IMR-90 (cell line): Measurements from ENCODE around the gene FEZF2. TPM values are rescaled to one million over a fixed set of nuclear protein-coding genes. Genes with fewer than 3 reads are reported as not detected.
A peak's percentile ranks its signal among the peaks of the same experiment; 100 is the strongest.

ENCODE experiments used
- ATAC-seq: fragments of 200-7000 bp; cut with Tn5 transposase; 2 replicates; pipeline ENCODE4 v1.9.1; 2020; ENCODE audit warnings: low read depth, mild to moderate bottlenecking, moderate library complexity
- BruUV-seq: library from RNA; stranded (reverse); fragments of 400-500 nt; replicated peaks from 2 replicates; lab custom pipeline; 2021; lab: Mats Ljungman, UMichigan
- CTCF ChIA-PET: fragments of 300-600 bp; formaldehyde crosslinking; extraction: SDS; loops from one replicate; lab custom pipeline; 2021; ENCODE audit warnings: antibody characterized with exemption; lab: Yijun Ruan, JAX
- POLR2A ChIA-PET: fragments of 300-600 bp; sonication (Branson Sonifier 250); formaldehyde crosslinking; loops from one replicate; lab custom pipeline; 2022; ENCODE audit warnings: antibody characterized with exemption; ENCODE audit not compliant: unreplicated experiment; lab: Charles Lee
- DNase-seq: peaks from one replicate; pipeline ENCODE4 v3.0.0; 2013
- H2AFZ ChIP-seq: replicated peaks from 2 replicates; pipeline ENCODE3; 2013; ENCODE audit warnings: low read length, mild to moderate bottlenecking; ENCODE audit not compliant: poor library complexity
- H2AK5ac ChIP-seq: 2 replicates; pipeline ENCODE4 v1.6.1; 2013; ENCODE audit warnings: low read depth, low read length, inconsistent platforms
- H2AK9ac ChIP-seq: replicated peaks from 2 replicates; pipeline ENCODE3; 2013; ENCODE audit warnings: mild to moderate bottlenecking, low read depth, low read length, moderate library complexity; ENCODE audit not compliant: poor library complexity
- H2BK120ac ChIP-seq: 2 replicates; pipeline ENCODE4 v1.6.1; 2013; ENCODE audit warnings: low read depth, low read length, inconsistent platforms
- H2BK15ac ChIP-seq: 3 replicates; pipeline ENCODE4 v1.6.1; 2013; ENCODE audit warnings: low read depth, low read length, inconsistent platforms
- H2BK20ac ChIP-seq: 2 replicates; pipeline ENCODE4 v1.6.1; 2013; ENCODE audit warnings: low read depth, mild to moderate bottlenecking, inconsistent platforms, low read length, moderate library complexity
- H2BK5ac ChIP-seq: 2 replicates; pipeline ENCODE4 v1.6.1; 2013; ENCODE audit warnings: mild to moderate bottlenecking, low read depth, low read length, inconsistent platforms; ENCODE audit not compliant: poor library complexity, severe bottlenecking
- H3K14ac ChIP-seq: replicated peaks from 2 replicates; pipeline ENCODE4 v1.6.1; 2013; ENCODE audit warnings: low read depth, low read length, inconsistent platforms
- H3K18ac ChIP-seq: 2 replicates; pipeline ENCODE4 v1.6.1; 2013; ENCODE audit warnings: low read depth, low read length, control low read depth
- H3K23ac ChIP-seq: 2 replicates; pipeline ENCODE4 v1.6.1; 2013; ENCODE audit warnings: low read depth, low read length, inconsistent platforms
- H3K27ac ChIP-seq: 2 replicates; pipeline ENCODE4 v1.5.1; 2013; ENCODE audit warnings: mild to moderate bottlenecking, control low read depth, low read length; ENCODE audit not compliant: insufficient read depth
- H3K27me3 ChIP-seq: 2 replicates; pipeline ENCODE4 v1.6.1; 2013; ENCODE audit warnings: low read length; ENCODE audit not compliant: control insufficient read depth, insufficient read depth
- H3K36me3 ChIP-seq: 2 replicates; pipeline ENCODE4 v1.6.1; 2013; ENCODE audit warnings: low read length, mixed read lengths; ENCODE audit not compliant: control insufficient read depth, insufficient read depth
- H3K4ac ChIP-seq: 2 replicates; pipeline ENCODE4 v1.6.1; 2013; ENCODE audit warnings: low read depth, low read length, inconsistent platforms
- H3K4me1 ChIP-seq: 2 replicates; pipeline ENCODE4 v1.6.1; 2013; ENCODE audit warnings: low read length, mixed read lengths; ENCODE audit not compliant: control insufficient read depth, insufficient read depth
- H3K4me2 ChIP-seq: 2 replicates; pipeline ENCODE4 v1.6.1; 2013; ENCODE audit warnings: low read depth, mild to moderate bottlenecking, control low read depth, low read length, moderate library complexity
- H3K4me3 ChIP-seq: 2 replicates; pipeline ENCODE4 v1.5.1; 2013; ENCODE audit warnings: low read depth, mild to moderate bottlenecking, control low read depth, low read length, moderate library complexity; ENCODE audit not compliant: insufficient read depth
- H3K56ac ChIP-seq: 2 replicates; pipeline ENCODE4 v1.6.1; 2013; ENCODE audit warnings: low read length, inconsistent platforms; ENCODE audit not compliant: insufficient read depth; ENCODE audit errors: extremely low read depth
- H3K79me1 ChIP-seq, 2 experiments: 2 replicates each; pipeline ENCODE4 v1.6.1; 2013; ENCODE audit warnings: low read length in 2 of 2, inconsistent platforms in 1 of 2, low read depth in 1 of 2
- H3K9ac ChIP-seq: 2 replicates; pipeline ENCODE4 v1.6.1; 2013; ENCODE audit warnings: low read depth, low read length, control low read depth
- H3K9me1 ChIP-seq: 2 replicates; pipeline ENCODE4 v1.6.1; 2013; ENCODE audit warnings: low read length, inconsistent platforms; ENCODE audit not compliant: insufficient read depth
- H3K9me3 ChIP-seq: 2 replicates; pipeline ENCODE4 v1.6.1; 2013; ENCODE audit warnings: low read length; ENCODE audit not compliant: control insufficient read depth, insufficient read depth
- H4K20me1 ChIP-seq: 2 replicates; pipeline ENCODE4 v1.6.1; 2013; ENCODE audit warnings: low read length, inconsistent platforms; ENCODE audit not compliant: insufficient read depth
- H4K5ac ChIP-seq: 2 replicates; pipeline ENCODE4 v1.6.1; 2013; ENCODE audit warnings: mild to moderate bottlenecking, low read depth, low read length, control low read depth
- H4K8ac ChIP-seq, 2 experiments: 2 replicates each; pipeline ENCODE4 v1.6.1; 2013; ENCODE audit warnings: low read depth in 2 of 2, low read length in 2 of 2, control low read depth in 1 of 2, inconsistent platforms in 1 of 2
- H4K91ac ChIP-seq: 2 replicates; pipeline ENCODE4 v1.6.1; 2013; ENCODE audit warnings: low read depth, low read length, inconsistent platforms; ENCODE audit not compliant: insufficient read depth
- CEBPB ChIP-seq: IDR thresholded peaks from 2 replicates; pipeline ENCODE4 v1.6.1; 2012; ENCODE audit warnings: low read depth, low read length, improper control_type of control experiment
- CHD1 ChIP-seq: IDR thresholded peaks from 2 replicates; pipeline ENCODE4 v1.6.1; 2012; ENCODE audit warnings: low read depth, low read length, improper control_type of control experiment
- CTCF ChIP-seq: conservative IDR thresholded peaks from 2 replicates; pipeline ENCODE4 v1.5.1; 2012; ENCODE audit warnings: mild to moderate bottlenecking, low read depth, low read length, improper control_type of control experiment
- ELK1 ChIP-seq: fragments of 150-350 bp; IDR thresholded peaks from 2 replicates; pipeline ENCODE4 v1.6.1; 2016; ENCODE audit warnings: low read depth, mild to moderate bottlenecking, low read length, moderate library complexity, borderline replicate concordance
- FOS ChIP-seq: fragments of 150-350 bp; IDR thresholded peaks from 2 replicates; pipeline ENCODE4 v1.6.1; 2016; ENCODE audit warnings: low read depth, low read length
- MAFK ChIP-seq: IDR thresholded peaks from 2 replicates; pipeline ENCODE4 v1.6.1; 2012; ENCODE audit warnings: low read depth, low read length, improper control_type of control experiment
- MAZ ChIP-seq: IDR thresholded peaks from 2 replicates; pipeline ENCODE4 v1.6.1; 2012; ENCODE audit warnings: low read depth, mild to moderate bottlenecking, low read length, improper control_type of control experiment, moderate library complexity, borderline replicate concordance
- MXI1 ChIP-seq: IDR thresholded peaks from 2 replicates; pipeline ENCODE4 v1.6.1; 2012; ENCODE audit warnings: low read depth, mild to moderate bottlenecking, low read length, moderate library complexity, borderline replicate concordance
- NFE2L2 ChIP-seq: fragments of 150-350 bp; IDR thresholded peaks from 2 replicates; pipeline ENCODE4 v1.6.1; 2016; ENCODE audit warnings: low read depth, mild to moderate bottlenecking, low read length
- RAD21 ChIP-seq: IDR thresholded peaks from 2 replicates; pipeline ENCODE4 v1.6.1; 2012; ENCODE audit warnings: low read length, improper control_type of control experiment
- RCOR1 ChIP-seq: IDR thresholded peaks from 2 replicates; pipeline ENCODE4 v1.6.1; 2012; ENCODE audit warnings: mild to moderate bottlenecking, low read length, improper control_type of control experiment; ENCODE audit not compliant: insufficient replicate concordance
- RFX5 ChIP-seq: IDR thresholded peaks from 2 replicates; pipeline ENCODE4 v1.8.0; 2012; ENCODE audit warnings: low read depth, mild to moderate bottlenecking, low read length, moderate library complexity
- SMC3 ChIP-seq: fragments of 150-350 bp; IDR thresholded peaks from 2 replicates; pipeline ENCODE4 v1.6.1; 2016; ENCODE audit warnings: low read depth, mild to moderate bottlenecking, antibody characterized with exemption, low read length, moderate library complexity
- USF2 ChIP-seq: fragments of 150-350 bp; IDR thresholded peaks from 2 replicates; pipeline ENCODE4 v1.6.1; 2017; ENCODE audit warnings: mild to moderate bottlenecking, antibody characterized with exemption, low read length, low read depth
- WGBS, 2 experiments: methylation state at CpG; one replicate each; pipeline versions ENCODE4 v1.1.5 to v1.1.7; 2013; ENCODE audit warnings: missing lambda C conversion rate in 2 of 2; ENCODE audit not compliant: insufficient read length in 1 of 2; ENCODE audit errors: extremely low coverage in 2 of 2; 5-methylcytosine and 5-hydroxymethylcytosine counted together
- dilution Hi-C: fragments of 300-500 bp; cut with HindIII; formaldehyde crosslinking; loops from one replicate; pipeline ENCODE4 v1.14.3; 2018; ENCODE audit warnings: low sequenced_read_pairs; ENCODE audit not compliant: unreplicated experiment
- in situ Hi-C: fragments of 300-500 bp; cut with MboI; formaldehyde crosslinking; loops from 3 replicates; pipeline ENCODE4 v1.14.3; 2019; ENCODE audit warnings: low sequenced_read_pairs, inconsistent platforms, mixed read lengths
- intact Hi-C: fragments of 100-400 bp; cut with micrococcal nuclease; formaldehyde crosslinking; loops from 2 replicates; pipeline ENCODE4 v1.10.0; 2022
- polyA plus RNA-seq, 3 experiments: library from polyadenylated mRNA; depleted of rRNA; stranded (reverse); fragments of >200 nt; gene quantifications; 2 replicates each; pipeline ENCODE4 v1.2.3, GENCODE V29; 2012; ENCODE audit warnings: low replicate concordance in 1 of 3
- total RNA-seq: library from RNA; depleted of rRNA; stranded (reverse); fragments of >200 nt; gene quantifications from 2 replicates; pipeline ENCODE4 v1.2.3, GENCODE V29; 2012

FEZF2 gene
- total and polyA plus RNA-seq, 2 of the 4 experiments (the other 2 are of a cell fraction) = not detected

- Histone ChIP-seq H4K91ac (no peak overlapping the region), H2AK5ac (no peak overlapping the region), H3K9ac (no peak overlapping the region), H2AFZ (no peak overlapping the region), H3K9me1 (no peaks in the 10 kb centered on the region), H3K79me1 (no peaks in the 10 kb centered on the region), H4K5ac (no peak overlapping the region), H2BK15ac (no peak overlapping the region), H2BK120ac (no peak overlapping the region), H3K18ac (no peak overlapping the region), H2AK9ac (no peak overlapping the region), H4K8ac (no peak overlapping the region), H2BK5ac (no peak overlapping the region), H4K20me1 (no peaks in the 10 kb centered on the region; the same call in 1 of the 2 replicates), H3K4me2 (peak overlapping the region; percentile 42; the same call in 1 of the 2 replicates), H3K14ac (no peak overlapping the region), H3K4me3 (no peak overlapping the region), H3K23ac (no peak overlapping the region), H2BK20ac (no peak overlapping the region), H3K9me3 (peaks cover 6% of the 10 kb centered on the region), H3K4me1 (no peaks in the 10 kb centered on the region), H3K56ac (no peak overlapping the region), H3K27ac (no peak overlapping the region), H3K4ac (no peak overlapping the region), H3K27me3 (peaks cover 92% of the 10 kb centered on the region), H3K36me3 (no peaks in the 10 kb centered on the region)
- ChIA-PET CTCF (interaction anchor here (0.6 kb wide), 1 partner anchor 693 kb away, joined by 3 read pairs; no protein-coding TSS in a partner anchor), POLR2A (no interaction called here)
- peak; percentile 6 for DNase-seq
- in situ Hi-C loops = no loop called here
- ATAC-seq = 0 out of 2 replicates have a peak, but pooled peaks have one; percentile 30
- intact Hi-C loops = no loop called here
- WGBS, 2 experiments = 0% methylated on average over 4 of the region's 30 CpGs; no CpG with 5 or more reads in 1 of the 2 experiments
- dilution Hi-C loops = no loop called here
- no TSS peak for BruUV-seq
- TF ChIP-seq FOS (no peak), CTCF (no peak), CEBPB (no peak), SMC3 (no peak), RAD21 (no peak), USF2 (no peak), RFX5 (no peak), MAZ (no peak), NFE2L2 (no peak), MXI1 (no peak), ELK1 (no peak), CHD1 (no peak), MAFK (no peak), RCOR1 (no peak)
Observed at GRCh38 chr3:62374341-62375218, 1.2 kb upstream of the FEZF2 start.
